ENCODE results near the gene CDK18. TPM values are rescaled to one million over a fixed set of nuclear protein-coding genes. Genes with fewer than 3 reads are reported as not detected.

Gene CDK18
- total and polyA plus RNA-seq, 12 donors: 41.4 to 199 (median 159) TPM

DNA sequence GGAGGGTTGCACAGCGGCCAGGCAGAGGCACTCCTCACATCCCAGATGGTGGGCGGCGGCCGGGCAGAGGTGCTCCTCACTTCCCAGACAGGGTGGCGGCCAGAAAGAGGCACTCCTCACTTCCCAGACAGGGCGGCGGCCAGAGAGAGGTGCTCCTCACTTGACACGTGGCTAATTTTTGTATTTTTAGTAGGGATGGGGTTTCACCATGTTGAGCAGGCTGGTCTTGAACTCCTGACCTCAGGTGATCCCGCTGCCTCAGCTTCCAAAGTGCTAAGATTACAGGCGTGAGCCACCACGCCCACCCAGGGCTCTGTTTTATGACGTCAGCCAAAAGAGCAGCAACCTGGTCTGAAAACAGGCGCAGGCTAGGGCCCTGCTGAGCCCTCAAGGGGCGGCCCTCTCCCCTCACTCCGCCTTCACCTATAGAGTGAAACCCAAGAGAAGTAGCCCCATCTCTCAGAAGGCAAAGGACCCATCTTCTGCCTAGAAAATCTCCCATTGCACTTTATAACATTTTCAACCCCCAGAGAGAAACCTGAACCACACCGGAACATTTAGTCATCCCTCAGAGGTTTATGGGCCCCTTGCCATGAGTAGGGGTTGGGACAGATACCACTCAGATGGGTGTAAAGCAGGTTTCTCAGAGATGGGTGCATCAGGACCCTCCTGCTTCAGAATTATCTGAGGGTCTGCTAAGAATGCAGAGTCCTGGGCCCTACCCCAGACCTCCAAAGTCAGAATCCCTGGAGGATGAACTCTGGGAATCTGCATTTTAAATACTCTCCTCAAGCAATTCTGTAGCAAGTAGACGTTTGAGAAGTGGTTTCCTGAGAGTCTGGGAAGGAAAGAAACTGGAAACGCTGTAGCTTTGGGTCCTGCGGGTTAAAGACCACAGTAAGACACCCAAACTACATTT, 40.8 kb downstream of the CDK18 start:
- TF ChIP-seq, protein P1, sequence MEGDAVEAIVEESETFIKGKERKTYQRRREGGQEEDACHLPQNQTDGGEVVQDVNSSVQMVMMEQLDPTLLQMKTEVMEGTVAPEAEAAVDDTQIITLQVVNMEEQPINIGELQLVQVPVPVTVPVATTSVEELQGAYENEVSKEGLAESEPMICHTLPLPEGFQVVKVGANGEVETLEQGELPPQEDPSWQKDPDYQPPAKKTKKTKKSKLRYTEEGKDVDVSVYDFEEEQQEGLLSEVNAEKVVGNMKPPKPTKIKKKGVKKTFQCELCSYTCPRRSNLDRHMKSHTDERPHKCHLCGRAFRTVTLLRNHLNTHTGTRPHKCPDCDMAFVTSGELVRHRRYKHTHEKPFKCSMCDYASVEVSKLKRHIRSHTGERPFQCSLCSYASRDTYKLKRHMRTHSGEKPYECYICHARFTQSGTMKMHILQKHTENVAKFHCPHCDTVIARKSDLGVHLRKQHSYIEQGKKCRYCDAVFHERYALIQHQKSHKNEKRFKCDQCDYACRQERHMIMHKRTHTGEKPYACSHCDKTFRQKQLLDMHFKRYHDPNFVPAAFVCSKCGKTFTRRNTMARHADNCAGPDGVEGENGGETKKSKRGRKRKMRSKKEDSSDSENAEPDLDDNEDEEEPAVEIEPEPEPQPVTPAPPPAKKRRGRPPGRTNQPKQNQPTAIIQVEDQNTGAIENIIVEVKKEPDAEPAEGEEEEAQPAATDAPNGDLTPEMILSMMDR (IDR thresholded peaks at IDR 0.05): no peak
- 80 to 83% methylated on average over 19 of the region's 19 CpGs for WGBS, 2 donors
- Histone ChIP-seq H3K27me3 (peaks cover 0 to 68% (median 18%) of the 10 kb centered on the region in 7 donors), H3K4me1 (peaks cover 6 to 35% (median 17%) of the 10 kb centered on the region in 9 donors), H3K9me3 (no peaks in the 10 kb centered on the region), H3K36me3 (no peaks in the 10 kb centered on the region), H3K27ac (peak overlapping the region in 1 of 10 donors; percentile 80), H3K4me3 (no peak overlapping the region)
- DNase-seq: no peak
- intact Hi-C loops (cut with DNase I): no loop called here
- no peak for ATAC-seq

DNA sequence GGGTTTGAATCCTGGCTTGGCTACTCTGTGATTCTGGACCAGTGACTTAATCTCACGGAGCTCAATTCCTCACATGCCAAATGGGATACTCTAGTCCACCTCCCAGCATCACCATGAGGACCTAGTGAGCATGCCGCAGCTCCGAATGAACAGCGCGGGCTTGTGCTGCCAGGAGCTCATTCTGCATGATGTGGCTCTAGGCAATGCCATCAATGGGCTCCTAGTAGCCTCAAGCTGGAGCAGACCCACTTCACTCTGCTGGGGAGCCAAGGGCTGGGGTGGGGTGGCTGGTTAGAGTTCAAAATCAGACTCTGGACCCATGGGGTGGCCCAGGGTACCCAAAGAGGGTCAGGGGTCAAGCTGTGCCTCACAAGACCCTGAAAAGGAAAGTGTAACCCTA, 41.5 kb downstream of the CDK18 start:
- H3K36me3 ChIP-seq: no peaks in the 10 kb centered on the region
- no peak overlapping the region for H3K27ac ChIP-seq
- H3K27me3 ChIP-seq: peaks cover 0 to 72% (median 22%) of the 10 kb centered on the region in 7 donors
- TF ChIP-seq, protein P1 (IDR thresholded peaks at IDR 0.05): no peak
- WGBS, 2 donors: 91 to 95% methylated on average over 5 of the region's 5 CpGs
- peaks cover 6 to 35% (median 17%) of the 10 kb centered on the region in 9 donors for H3K4me1 ChIP-seq
- no peak overlapping the region for H3K4me3 ChIP-seq
- ATAC-seq (no peak), DNase-seq (no peak)
- H3K9me3 ChIP-seq: no peaks in the 10 kb centered on the region
- intact Hi-C loops (cut with DNase I): no loop called here

DNA sequence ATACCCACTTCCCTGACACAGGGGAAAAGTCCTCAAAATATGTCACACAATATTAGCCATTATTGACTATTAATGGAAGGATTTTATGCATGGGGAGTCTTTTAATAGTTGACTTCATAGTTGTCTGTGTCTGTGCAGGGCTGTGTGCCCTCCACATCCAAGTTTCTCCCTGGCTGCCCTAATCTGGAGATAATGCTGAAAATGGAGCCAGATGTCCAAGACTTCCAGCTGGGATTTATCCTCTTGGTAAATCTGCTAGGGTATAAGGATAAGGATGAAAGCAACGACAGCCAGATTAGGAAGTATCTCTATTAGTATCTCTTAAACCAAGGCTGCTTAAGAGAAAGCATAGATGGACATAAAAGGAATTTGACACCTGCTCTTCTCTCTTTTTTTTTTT, 42.1 kb downstream of the CDK18 start:
- Histone ChIP-seq H3K36me3 (no peaks in the 10 kb centered on the region), H3K27ac (no peak overlapping the region), H3K4me1 (peaks cover 6 to 32% (median 17%) of the 10 kb centered on the region in 9 donors), H3K9me3 (no peaks in the 10 kb centered on the region), H3K27me3 (peaks cover 0 to 67% (median 22%) of the 10 kb centered on the region in 7 donors), H3K4me3 (no peak overlapping the region)
- no peak for DNase-seq
- TF ChIP-seq, protein P1 (IDR thresholded peaks at IDR 0.05): no peak
- intact Hi-C loops (cut with DNase I): no loop called here
- WGBS, 2 donors: 59 to 69% methylated on average over 1 of the region's 1 CpG
- no peak for ATAC-seq

DNA sequence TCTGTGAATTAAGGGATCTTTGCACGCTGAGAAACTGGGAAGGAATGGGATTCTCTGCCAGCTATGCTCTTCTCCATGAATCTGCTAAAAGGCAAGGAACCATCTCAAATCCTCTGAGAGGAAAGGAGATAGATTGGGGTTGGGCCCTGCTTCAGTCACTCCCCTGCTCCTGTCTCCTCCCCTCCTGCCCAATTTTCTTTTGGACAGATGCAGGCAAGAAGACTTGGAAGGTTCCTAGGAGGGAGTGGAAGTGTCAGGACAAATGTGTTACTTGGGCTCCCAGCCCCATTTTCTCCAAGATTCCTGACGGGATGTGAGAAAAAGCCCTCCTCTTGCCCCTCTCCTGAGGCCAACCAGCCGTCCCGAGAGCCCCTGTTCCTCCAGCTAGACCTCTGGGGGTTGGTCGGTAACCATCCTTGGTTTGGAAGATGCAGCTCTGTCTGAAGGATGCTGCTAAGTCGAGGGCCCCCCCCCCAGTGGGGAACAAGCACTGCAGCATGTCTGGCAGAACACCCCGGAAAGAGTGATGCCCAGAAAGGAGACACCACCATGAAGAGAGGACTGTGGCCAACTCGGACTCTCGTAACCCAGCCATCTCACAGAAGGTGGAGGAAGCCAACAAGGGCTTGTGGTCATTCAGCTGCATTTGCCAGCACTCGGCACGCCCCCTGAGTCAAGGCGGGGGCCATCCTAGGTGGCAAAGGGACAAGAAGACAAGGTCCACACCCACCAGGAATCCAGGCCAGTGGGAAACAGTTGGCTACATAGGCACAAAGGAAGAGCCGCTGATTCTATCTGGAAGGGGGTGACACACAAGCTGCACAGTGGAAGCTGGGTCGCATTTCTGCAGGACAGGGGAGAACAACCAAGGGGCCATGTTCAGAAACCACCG, 43.7 kb downstream of the CDK18 start:
- no peak overlapping the region for H3K4me3 ChIP-seq
- H3K36me3 ChIP-seq: no peaks in the 10 kb centered on the region
- H3K27me3 ChIP-seq: peaks cover 0 to 68% (median 22%) of the 10 kb centered on the region in 7 donors
- DNase-seq: no peak
- ATAC-seq: no peak
- TF ChIP-seq, protein P1 (IDR thresholded peaks at IDR 0.05): no peak
- H3K27ac ChIP-seq: no peak overlapping the region
- peaks cover under 1 to 15% (median 12%) of the 10 kb centered on the region in 9 donors for H3K4me1 ChIP-seq
- 65 to 70% methylated on average over 15 of the region's 15 CpGs for WGBS, 2 donors
- H3K9me3 ChIP-seq: no peaks in the 10 kb centered on the region
- intact Hi-C loops (cut with DNase I): no loop called here
